ENCODE data around the gene LAPTM4A.

GRCh38 chr2:20060106-20060505 lies 8.7 kb upstream of the LAPTM4A start:
- TF ChIP-seq REST (IDR thresholded peaks at IDR 0.05; ENCODE audit: insufficient read depth in 1 of 2, low read depth in 2 of 2, low read length in 2 of 2), result no peak
- no peak for TF ChIP-seq TAF1 (IDR thresholded peaks at IDR 0.05; ENCODE audit: borderline replicate concordance, insufficient read depth, low read length)
- no peak for TF ChIP-seq SIN3A (IDR thresholded peaks at IDR 0.05; ENCODE audit: borderline replicate concordance, insufficient read depth, low read length)
- TF ChIP-seq POLR2AphosphoS5 (IDR thresholded peaks at IDR 0.05; ENCODE audit: low read depth, low read length), result no peak
